Measurements from ENCODE around the gene CDS1.
A peak's percentile ranks its signal among the peaks of the same experiment; 100 is the strongest.
"Not testable (repeated sequence)": the region's sequence is repeated elsewhere in the genome, so short reads cannot be mapped to it uniquely, and the experiment has no call there.

The CDS1 gene

DNA sequence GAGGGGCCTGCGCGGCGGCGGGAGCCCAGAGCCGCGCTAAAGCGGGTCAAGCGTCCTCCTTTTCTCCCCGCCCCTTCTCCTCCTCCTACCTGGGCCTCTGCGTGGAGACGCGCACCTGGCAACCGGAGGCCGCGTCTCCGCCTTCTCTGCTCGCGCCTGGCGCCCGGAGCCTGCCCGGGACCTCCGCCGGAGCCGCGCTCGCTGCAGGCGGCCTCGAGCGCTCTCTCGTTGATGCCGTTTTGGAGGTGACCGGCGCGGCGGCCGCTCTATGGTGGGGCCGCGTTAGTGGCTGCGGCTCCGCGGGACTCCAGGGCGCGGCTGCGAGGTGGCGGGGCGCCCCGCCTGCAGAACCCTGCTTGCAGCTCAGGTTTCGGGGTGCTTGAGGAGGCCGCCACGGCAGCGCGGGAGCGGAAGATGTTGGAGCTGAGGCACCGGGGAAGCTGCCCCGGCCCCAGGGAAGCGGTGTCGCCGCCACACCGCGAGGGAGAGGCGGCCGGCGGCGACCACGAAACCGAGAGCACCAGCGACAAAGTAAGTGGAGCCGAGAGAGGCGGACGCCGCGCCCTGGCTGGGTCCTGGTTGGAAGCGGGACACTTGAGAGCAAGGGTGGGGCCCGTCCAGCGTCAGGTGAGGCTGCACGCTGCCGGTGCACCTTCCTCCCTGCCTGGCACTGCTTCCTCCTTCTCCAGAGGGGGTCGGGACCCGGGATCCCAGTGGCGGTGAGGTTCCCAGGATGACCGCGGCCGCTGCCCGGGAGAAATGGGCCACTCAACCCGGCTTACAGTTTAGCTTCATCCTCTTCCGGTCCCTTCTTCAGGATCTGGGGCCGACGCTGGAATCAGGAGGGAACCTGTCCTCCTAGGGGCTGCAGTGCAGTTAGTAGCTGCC lies at the start of gene CDS1:
Gene CDS1 (plus strand): TSS at position 140 of the 888 bp plus-strand sequence. CDS start 275 bp downstream, at position 415.
- DNase-seq, result peak; percentile 51

DNA sequence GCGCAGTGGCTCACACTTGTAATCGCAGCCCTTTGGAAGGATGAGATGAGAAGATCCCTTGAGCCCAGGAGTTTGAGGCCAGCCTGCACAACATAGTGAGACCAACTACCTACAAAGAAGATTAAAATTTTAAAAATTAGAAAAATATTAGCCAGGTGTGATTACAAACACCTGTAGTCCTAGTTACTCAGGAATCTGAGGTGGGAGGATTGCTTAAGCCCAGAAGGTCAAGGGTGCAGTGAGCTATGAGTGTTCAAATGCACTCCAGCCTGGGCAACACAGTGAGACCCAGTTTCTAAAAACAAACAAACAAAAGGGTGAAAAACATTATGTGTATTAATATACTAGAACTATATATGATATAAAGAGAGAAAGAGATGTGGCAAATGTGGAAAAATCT lies 47.0 kb upstream of the CDS1 start:
- no peak for DNase-seq

GRCh38 chr4:84545093-84545492 lies 37.8 kb upstream of the CDS1 start:
- DNase-seq, result no peak

DNA sequence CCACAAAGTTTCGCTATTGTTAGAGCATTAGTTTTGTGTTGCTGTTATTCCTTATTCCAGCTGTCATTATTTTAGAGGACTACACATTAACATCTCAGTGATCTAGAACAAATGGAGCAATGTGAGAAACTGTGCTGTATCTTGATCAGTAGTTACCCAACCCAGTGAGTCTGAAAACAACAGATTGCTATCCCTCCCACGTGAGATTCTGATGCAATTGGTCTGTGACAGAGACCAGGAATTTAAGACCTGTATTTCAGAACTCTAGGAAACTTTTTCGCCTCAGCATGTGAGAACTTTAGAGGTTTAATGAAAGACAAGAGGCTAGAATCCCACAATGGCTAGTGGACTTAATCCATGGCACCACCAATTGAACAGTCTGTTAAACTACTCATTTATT lies 35.7 kb upstream of the CDS1 start:
- no peak for DNase-seq

- not testable (repeated sequence) for DNase-seq
Measured at GRCh38 chr4:84549191-84549590, 33.7 kb upstream of the CDS1 start.

- DNase-seq, result no peak
Measured at GRCh38 chr4:84562156-84562555, 20.8 kb upstream of the CDS1 start.

DNA sequence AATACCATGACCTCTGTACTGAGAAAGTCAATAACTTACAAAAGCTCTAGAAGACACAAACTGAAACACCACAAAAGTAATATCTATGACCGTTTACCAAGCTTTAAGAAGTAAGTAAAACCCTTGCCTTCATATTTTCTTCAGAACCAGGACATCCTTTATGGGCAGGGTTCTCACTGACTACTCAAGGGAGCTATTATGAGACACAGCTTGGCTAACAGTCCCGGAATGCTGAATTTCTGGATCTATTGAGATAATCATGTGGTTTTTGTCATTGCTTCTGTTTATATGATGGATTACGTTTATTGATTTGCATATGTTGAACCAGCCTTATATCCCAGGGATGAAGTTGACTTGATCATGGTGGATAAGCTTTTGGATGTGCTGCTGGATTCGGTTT lies 19.9 kb upstream of the CDS1 start:
- DNase-seq, result no peak

DNA sequence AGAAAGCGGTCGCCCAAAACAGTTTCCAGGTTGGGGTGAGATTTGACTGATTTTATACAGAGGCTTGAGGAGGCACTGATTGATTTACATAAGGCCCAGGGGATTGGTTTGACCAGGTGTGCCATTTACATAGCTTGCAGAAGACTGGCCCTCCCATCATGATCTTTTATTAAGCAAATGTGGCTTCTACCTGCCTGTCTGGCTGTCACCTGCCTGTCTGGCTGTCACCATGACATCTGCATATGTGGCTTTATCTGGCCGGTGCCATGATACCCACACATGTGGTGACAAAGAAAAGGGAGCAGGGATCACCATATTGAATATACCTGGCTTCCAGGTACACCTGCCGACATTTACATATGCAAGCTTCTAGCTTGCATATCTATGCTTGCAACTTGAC lies 17.0 kb upstream of the CDS1 start:
- no peak for DNase-seq

DNA sequence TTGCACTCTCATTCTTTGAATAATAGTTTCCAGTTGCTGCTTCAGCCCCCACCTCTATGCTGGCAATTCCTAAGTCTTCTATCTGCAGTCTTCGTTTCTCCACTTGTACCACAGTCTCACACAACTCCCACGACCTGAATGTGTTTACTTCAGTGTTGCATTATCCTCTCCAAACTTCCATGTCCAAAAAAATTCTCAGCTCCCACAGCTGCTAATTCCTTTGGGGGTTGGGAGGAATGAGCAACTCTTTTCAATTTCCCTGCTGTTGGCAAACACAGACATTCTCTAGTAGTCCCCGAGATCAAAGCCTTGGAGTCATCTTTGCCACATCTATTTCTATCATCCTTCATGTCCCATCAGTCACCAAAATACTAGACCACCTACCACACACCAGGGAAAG lies 14.4 kb upstream of the CDS1 start:
- no peak for DNase-seq

GRCh38 chr4:84569009-84569408 lies 13.9 kb upstream of the CDS1 start:
- DNase-seq, result no peak

DNA sequence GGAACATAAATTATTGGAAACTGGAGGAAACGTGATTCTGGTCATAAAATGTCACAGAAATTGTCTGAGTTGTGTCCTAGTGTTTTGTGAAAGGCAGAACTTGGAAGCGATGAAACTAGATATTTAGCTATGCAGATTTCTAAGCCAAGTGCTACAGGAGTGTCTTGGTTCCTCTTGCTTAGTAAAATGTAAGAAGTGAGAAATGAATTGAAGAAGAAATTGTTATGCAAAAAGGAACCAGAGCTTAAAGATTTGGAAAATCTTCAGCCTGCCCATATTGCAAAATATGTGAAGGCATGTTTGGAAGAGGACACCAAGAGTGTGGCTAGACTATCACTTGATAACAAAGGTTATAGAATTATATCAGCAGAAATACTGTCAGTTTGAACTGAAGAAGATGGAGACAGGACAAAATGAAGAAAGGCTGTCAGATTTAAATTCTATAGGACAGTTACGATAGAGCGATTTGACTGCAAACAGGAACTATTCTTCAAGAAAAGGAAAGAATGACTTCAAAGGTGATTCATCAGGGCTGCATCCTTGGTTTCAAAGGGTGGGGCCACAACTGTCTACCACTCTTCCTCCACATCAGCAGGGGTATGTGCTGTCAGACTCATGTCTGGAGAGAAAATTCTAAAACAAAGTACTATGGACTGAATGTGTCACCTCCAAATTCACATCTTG lies 9.4 kb upstream of the CDS1 start:
- no peak for DNase-seq

GRCh38 chr4:84574069-84574720 lies 8.7 kb upstream of the CDS1 start:
- no peak for DNase-seq

DNA sequence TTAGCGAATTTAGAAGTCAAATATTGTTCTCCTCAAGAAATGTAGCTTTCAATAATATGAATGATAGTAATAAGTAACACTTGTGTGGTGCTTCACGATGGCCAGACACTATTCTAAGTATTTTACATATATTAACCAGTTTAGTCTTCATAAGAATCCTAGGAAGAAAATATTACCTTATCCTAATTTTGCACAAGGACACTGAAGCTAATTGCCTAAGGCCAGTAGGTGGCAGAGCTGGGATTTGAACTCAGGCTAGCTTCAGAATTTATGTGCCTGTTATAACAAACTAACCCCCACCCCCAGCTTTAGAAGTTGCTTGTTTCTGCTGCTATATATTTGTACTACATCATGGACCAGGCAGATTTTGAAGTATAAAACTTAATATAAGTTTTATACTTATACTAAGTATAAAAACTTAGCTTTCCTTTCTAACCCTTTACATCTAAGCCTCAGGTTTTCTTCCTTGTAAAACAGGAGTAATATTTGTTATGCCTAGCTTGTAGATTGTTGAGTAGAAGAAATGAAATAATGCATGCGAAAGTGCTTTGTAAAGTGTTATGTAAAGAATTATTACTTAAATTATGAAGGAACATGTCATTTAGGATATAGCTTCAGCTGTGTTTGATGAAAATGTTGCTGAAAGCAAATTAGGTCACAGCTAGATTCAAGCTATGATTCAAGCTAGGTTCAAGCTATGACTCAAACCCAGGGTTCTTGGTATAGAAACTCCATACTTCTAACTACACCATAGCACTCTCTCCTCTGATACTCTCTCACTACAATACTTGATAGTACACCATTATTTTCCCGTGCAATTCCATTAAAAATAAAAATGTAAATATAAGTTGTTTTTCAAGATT lies 4.2 kb upstream of the CDS1 start:
- DNase-seq, result no peak

DNA sequence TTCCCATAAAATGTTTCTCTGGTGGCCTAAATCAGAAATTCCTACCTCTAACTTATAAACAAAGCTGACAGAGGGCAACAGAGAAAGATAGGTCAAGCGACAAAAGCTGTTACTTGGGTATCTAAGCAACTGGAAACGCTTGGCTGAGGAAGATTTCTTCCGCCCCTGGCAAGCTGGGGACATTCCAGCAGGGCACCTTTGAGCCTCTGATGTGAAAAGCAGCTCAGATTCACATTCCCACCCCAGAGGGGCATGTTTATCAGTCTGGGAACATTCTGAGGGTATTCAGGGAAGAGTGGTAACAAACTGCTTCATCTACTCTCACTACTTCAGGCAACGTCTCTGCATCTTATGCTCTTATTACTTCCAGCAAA lies 3.5 kb upstream of the CDS1 start:
- no peak for DNase-seq

DNA sequence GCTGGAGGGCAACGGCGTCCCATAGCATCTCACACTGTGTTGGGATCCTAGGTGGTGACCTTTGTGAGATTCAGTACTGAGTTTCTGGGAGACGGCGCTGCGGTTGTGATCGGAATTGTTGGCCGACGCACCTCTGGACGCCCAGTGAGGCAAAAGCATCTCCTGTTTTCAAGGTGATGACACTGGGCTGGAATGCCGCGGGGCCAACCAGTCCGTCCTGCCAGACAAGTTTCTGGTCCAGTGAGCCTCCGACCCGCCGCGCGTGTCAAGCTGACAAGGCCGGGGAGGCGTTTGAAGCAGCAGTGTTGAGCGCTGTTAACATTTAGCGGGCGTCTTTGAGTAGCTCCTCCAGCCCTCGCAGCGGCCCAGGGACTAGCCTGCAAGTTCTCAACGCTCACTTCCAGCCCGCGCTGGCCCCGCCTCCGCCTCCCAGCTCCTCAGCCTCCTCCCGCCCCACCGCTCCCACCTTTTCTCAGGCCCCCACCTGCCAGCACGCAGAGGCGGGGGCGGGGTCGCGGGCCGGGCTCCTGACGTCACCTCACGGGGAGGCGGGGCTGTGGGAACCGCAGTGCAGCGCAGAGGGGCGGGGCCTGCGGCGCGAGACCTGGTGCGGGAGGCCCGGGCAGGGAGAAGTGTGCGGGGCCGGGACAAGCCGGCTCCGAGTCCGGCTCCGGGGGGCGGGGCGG lies 482 bp upstream of the CDS1 start:
- peak; percentile 51 for DNase-seq

- DNase-seq, result no peak
Measured at GRCh38 chr4:84583876-84584380, 1.0 kb downstream of the CDS1 start.

DNA sequence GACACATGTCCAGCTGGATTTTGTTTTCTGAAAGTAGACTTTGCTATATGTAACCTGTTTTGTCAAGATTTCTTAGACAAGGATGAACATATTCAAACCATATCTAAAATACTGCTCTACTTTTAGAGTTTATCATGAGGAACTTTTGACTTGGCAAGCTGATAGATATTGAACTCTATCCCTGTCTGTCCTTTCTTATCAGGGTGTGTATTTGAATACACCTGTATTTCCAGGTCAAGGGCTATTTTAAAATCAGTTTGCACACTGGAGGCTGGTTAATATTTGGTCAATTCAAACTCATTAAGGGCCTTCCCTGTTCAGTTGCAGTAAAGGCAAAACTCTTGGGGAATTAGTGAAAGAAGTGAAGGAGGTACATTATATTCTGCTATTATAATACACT lies 2.3 kb downstream of the CDS1 start:
- DNase-seq, result no peak

- no peak for DNase-seq
Measured at GRCh38 chr4:84594724-84595123, 11.8 kb downstream of the CDS1 start.

- DNase-seq, result peak; percentile 10
Measured at GRCh38 chr4:84596826-84597225, 13.9 kb downstream of the CDS1 start.

GRCh38 chr4:84597450-84597849 lies 14.5 kb downstream of the CDS1 start:
- no peak for DNase-seq

DNA sequence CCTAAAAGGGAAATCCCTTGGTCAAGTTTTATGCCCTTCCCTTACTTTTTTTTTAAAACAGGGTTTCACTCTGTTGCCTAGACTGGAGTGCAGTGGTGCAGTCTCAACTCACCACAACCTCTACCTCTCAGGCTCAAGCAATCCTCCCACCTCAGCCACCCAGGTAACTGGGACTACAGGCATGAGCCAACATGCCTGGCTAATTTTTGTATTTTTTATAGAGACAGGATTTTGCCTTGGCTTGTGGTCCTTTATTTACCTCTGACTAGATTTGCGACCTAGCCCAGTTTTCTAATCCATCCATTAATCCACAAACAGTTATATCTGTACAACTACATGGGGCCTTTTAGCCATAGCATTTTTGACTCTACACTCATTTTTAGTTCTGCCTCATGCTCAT lies 23.7 kb downstream of the CDS1 start:
- no peak for DNase-seq

DNA sequence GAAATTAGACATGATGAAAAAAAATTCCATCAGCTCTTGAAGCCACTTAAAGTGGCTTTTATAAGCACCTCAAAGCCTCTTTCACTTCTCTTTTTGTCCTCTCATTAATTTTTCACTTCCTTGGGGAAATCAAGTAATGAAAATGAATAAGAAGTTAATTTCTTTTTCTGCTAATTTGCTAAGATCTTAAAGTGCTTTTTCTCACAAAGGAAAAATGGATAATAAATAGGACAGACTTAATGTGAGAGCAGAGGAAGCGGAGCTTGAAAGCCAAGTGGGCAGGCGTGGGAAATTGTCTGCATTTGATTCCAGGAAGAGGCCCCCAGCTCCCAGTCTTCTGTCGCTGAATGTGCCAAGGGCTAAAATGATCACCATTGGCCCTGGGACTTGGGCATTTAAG lies 28.6 kb downstream of the CDS1 start:
- no peak for DNase-seq

All from NCI-H2029 treated with DMSO at 0.1 percent for 48 hours (cell line).